ENCODE measurements around the gene JAZF1.

DNA sequence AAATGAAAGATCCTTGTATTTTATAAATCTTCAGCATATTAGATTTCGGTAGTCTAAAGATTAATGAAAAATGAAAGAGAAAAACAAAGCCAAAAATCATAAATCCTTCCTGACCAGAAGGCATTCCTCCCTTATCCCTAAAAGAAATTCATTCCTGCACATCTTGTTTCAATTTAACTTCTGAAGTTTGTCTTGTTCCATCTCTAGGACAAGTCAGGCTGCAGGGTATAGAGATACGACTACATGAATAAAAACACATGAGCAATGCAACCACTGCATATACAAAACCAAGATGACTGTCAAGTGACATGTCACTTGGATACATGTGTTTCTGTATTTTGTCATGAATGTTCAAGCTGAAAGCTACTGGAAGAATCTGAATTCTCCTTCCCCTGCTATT lies 214.9 kb downstream of the JAZF1 start:
- TF ChIP-seq, protein P1, sequence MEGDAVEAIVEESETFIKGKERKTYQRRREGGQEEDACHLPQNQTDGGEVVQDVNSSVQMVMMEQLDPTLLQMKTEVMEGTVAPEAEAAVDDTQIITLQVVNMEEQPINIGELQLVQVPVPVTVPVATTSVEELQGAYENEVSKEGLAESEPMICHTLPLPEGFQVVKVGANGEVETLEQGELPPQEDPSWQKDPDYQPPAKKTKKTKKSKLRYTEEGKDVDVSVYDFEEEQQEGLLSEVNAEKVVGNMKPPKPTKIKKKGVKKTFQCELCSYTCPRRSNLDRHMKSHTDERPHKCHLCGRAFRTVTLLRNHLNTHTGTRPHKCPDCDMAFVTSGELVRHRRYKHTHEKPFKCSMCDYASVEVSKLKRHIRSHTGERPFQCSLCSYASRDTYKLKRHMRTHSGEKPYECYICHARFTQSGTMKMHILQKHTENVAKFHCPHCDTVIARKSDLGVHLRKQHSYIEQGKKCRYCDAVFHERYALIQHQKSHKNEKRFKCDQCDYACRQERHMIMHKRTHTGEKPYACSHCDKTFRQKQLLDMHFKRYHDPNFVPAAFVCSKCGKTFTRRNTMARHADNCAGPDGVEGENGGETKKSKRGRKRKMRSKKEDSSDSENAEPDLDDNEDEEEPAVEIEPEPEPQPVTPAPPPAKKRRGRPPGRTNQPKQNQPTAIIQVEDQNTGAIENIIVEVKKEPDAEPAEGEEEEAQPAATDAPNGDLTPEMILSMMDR (IDR thresholded peaks at IDR 0.05; ENCODE audit: low read depth, low read length, poor library complexity, severe bottlenecking): no peak
- no peak for TF ChIP-seq EZH2phosphoT487 (IDR thresholded peaks at IDR 0.05; ENCODE audit: borderline replicate concordance, low read length)

All from DOHH2 (cell line).